ENCODE measurements around the gene TCP11L2. TPM values are rescaled to one million over a fixed set of nuclear protein-coding genes. Genes with fewer than 3 reads are reported as not detected.
"Not testable (repeated sequence)": the region's sequence is repeated elsewhere in the genome, so short reads cannot be mapped to it uniquely, and the experiment has no call there.

TCP11L2 gene
- total RNA-seq, 4 donors from 2014 or later = 22.3 to 59.7 (median 45.2) TPM

DNA sequence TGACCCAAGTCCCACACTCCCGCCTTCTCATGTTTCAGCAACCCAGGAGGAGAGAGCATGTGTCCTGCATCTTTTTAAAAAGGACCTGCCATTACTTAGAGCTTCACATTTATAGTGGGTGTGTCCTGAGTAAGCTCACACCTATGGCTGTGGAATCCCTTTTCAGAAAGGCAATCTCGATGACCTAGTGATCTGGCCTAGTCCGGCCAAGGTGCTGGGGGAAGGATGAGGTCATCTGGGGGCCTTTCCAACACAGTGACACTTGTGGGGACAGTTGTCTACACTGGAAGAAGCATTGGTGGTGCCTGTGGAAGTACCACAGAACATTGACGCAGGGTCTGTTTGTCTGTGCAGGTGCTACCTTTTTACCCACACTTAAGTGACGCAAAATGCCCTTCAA, 8.2 kb downstream of the TCP11L2 start:
- TF ChIP-seq POLR2A (IDR thresholded peaks at IDR 0.05) = no peak
- TF ChIP-seq CTCF (IDR thresholded peaks at IDR 0.05) = no peak
- H3K4me3 ChIP-seq = no peak overlapping the region
- H3K9me3 ChIP-seq = no peaks in the 10 kb centered on the region
- intact Hi-C loops (cut with DNase I; ENCODE audit: low total_unique reads) = no loop called here
- H3K4me1 ChIP-seq = peaks cover 3 to 7% of the 10 kb centered on the region in 2 donors
- no peaks in the 10 kb centered on the region for H3K27me3 ChIP-seq
- no peak for DNase-seq
- no peaks in the 10 kb centered on the region for H3K36me3 ChIP-seq
- no peak overlapping the region for H3K27ac ChIP-seq

DNA sequence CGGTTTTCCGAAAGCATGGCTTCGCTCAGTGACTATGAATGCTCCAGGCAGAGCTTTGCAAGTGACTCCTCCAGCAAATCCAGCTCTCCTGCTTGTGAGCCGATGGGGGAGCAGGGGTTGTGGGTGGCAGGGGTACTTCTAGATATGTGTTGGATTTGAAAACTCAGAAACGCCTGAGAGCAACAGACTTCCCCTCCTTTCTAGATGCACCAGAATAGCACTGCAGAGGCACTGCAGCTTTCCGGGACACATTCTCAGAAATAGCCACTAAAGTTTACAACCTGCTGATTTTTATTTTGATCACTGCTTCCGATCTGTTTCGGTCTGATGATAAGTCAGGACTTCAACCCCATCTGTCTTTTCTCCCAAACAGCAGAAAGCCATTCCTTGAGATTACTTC, 8.6 kb downstream of the TCP11L2 start:
- TF ChIP-seq POLR2A (IDR thresholded peaks at IDR 0.05) (no peak), CTCF (IDR thresholded peaks at IDR 0.05) (no peak)
- Histone ChIP-seq H3K27me3 (no peaks in the 10 kb centered on the region), H3K4me3 (no peak overlapping the region), H3K4me1 (peaks cover 3% of the 10 kb centered on the region in 2 donors), H3K27ac (no peak overlapping the region), H3K9me3 (no peaks in the 10 kb centered on the region), H3K36me3 (no peaks in the 10 kb centered on the region)
- no peak for DNase-seq
- intact Hi-C loops (cut with DNase I; ENCODE audit: low total_unique reads) = no loop called here

DNA sequence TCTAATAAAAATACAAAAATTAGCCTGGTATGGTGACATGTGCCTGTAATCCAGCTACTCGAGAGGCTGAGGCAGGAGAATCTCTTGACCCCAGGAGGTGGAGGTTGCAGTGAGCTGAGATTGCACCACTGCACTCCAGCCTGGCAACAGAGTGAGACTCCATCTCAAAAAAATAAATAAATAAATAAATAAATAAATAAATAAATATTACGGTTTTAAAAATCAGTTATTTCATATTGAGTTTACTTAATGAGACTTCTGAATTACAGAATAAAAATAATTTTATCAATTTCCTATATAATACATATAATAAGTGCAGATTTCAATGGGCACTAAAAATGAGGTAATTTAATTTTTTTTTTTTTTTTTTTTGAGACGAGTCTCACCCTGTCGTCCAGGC, 10.9 kb downstream of the TCP11L2 start:
- H3K27me3 ChIP-seq; DNase-seq; H3K4me1 ChIP-seq; H3K9me3 ChIP-seq; intact Hi-C loops (cut with DNase I; ENCODE audit: low total_unique reads); H3K27ac ChIP-seq; H3K4me3 ChIP-seq; H3K36me3 ChIP-seq: not testable (repeated sequence)

DNA sequence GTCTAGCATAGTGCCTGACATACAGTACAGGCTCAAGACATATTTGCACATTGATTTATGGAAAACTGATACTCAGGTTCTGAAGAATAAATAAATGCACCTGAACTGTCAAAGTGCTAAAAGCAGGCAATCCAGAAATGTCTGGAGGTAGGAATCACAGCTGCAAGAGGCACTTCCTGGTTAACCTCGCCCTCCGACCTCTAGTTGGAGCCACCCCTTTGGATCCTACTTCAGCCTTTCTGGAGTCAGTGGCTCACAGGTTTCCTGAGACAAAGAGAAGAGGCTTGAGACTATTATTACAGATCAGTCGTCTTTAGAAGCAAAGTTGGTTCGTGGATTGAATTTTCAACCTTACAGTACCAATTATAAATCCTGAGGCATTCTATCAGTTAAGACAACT, 13.0 kb downstream of the TCP11L2 start:
- Histone ChIP-seq H3K9me3 (no peaks in the 10 kb centered on the region), H3K4me1 (no peaks in the 10 kb centered on the region), H3K27me3 (no peaks in the 10 kb centered on the region), H3K27ac (no peak overlapping the region), H3K4me3 (no peak overlapping the region), H3K36me3 (no peaks in the 10 kb centered on the region)
- TF ChIP-seq POLR2A (IDR thresholded peaks at IDR 0.05) (no peak), CTCF (IDR thresholded peaks at IDR 0.05) (no peak)
- DNase-seq = no peak
- intact Hi-C loops (cut with DNase I; ENCODE audit: low total_unique reads) = no loop called here

DNA sequence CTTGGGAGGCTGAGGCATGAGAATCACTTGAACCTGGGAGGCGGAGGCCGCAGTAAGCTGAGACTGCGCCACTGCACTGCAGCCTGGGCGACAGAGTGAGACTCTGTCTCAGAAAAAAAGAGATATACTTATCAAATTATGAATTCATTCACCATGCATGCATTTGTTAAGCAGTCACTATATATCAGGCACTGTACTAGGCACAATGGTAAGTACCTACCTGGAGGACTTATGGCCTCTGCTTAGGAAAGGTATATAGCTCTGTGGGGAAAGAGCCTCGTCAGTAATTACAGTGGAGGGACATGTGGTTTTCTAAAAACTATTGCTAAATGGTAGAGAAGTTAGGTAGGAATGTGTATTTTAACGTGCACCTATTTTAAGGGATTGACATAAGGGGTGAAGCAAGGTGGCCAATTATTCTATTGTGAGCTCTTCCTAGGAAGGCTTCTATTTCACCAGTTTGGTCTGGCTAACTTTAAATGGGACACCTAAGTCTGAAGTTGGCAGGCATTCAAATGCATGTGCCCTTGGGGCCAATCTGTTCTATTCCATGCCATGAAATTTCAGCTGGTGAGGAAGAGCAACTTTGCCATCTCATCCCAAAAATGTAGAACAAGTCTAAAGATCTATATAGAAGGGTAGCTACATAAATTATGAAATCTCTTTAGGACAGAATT, 15.0 kb downstream of the TCP11L2 start:
- H3K9me3 ChIP-seq = no peaks in the 10 kb centered on the region
- H3K36me3 ChIP-seq = no peaks in the 10 kb centered on the region
- no peak overlapping the region for H3K4me3 ChIP-seq
- intact Hi-C loops (cut with DNase I; ENCODE audit: low total_unique reads) = no loop called here
- H3K27me3 ChIP-seq = no peaks in the 10 kb centered on the region
- H3K4me1 ChIP-seq = no peaks in the 10 kb centered on the region
- no peak for DNase-seq
- no peak for TF ChIP-seq POLR2A (IDR thresholded peaks at IDR 0.05)
- no peak for TF ChIP-seq CTCF (IDR thresholded peaks at IDR 0.05)
- no peak overlapping the region for H3K27ac ChIP-seq

Data from uterus (tissue), 4 donors.